Endothelial cell of umbilical vein (primary cell): ENCODE results near the gene FMNL2.

Source experiments
- CTCF ChIP-seq, 2 donors: IDR thresholded peaks; 1 replicate in 1 of 2; 2 replicates in 1 of 2; pipeline ENCODE4 v1.5.1; 2011; ENCODE audit warnings: low read length in 2 of 2, mild to moderate bottlenecking in 2 of 2, moderate library complexity in 2 of 2, control low read depth in 1 of 2, inconsistent platforms in 1 of 2, low read depth in 1 of 2; ENCODE audit not compliant: insufficient read depth in 1 of 2; ENCODE audit errors: extremely low read depth in 1 of 2
- MAX ChIP-seq: IDR thresholded peaks from 2 replicates; pipeline ENCODE4 v1.6.1; 2011; ENCODE audit not compliant: insufficient read depth, insufficient read length
- POLR2A ChIP-seq: IDR thresholded peaks from 2 replicates; pipeline ENCODE4 v1.6.1; 2012; ENCODE audit warnings: low read depth, mild to moderate bottlenecking, control low read depth, low read length

- TF ChIP-seq MAX (no peak), CTCF (IDR thresholded peaks at IDR 0.05; ENCODE audit: extremely low read depth in 1 of 2, insufficient read depth in 1 of 2, low read depth in 1 of 2, low read length in 2 of 2) (no peak), POLR2A (no peak)
Observed at GRCh38 chr2:152320814-152321213, 14.2 kb upstream of the FMNL2 start.
